Large intestine (tissue), 3 donors: ENCODE measurements around the gene EIF4E. TPM values are rescaled to one million over a fixed set of nuclear protein-coding genes. Genes with fewer than 3 reads are reported as not detected.

ENCODE experiments used
- DNase-seq, 2 donors: peaks; one replicate each; pipeline versions ENCODE4 v3.0.0 to v3.0.0-alpha.2; 2013
- H3K27ac ChIP-seq: one replicate; pipeline ENCODE4 v1.5.1; 2013; ENCODE audit warnings: low read length
- H3K27me3 ChIP-seq: 2 replicates; pipeline ENCODE4 v1.6.1; 2013; ENCODE audit warnings: low read length; ENCODE audit not compliant: control insufficient read depth, insufficient read depth
- H3K36me3 ChIP-seq: 2 replicates; pipeline ENCODE4 v1.6.1; 2013; ENCODE audit warnings: low read length; ENCODE audit not compliant: control insufficient read depth, insufficient read depth
- H3K4me1 ChIP-seq: one replicate; pipeline ENCODE4 v1.6.1; 2013; ENCODE audit warnings: low read length; ENCODE audit not compliant: control insufficient read depth, insufficient read depth
- H3K4me3 ChIP-seq: one replicate; pipeline ENCODE4 v1.5.1; 2013; ENCODE audit warnings: low read length
- H3K9me3 ChIP-seq: one replicate; pipeline ENCODE4 v1.6.1; 2013; ENCODE audit warnings: mild to moderate bottlenecking, low read depth, low read length, moderate library complexity; ENCODE audit not compliant: control insufficient read depth
- WGBS: methylation state at CpG from one replicate; pipeline ENCODE4 v1.1.5; 2013; ENCODE audit warnings: low lambda C conversion rate; ENCODE audit not compliant: insufficient coverage; 5-methylcytosine and 5-hydroxymethylcytosine counted together
- polyA plus RNA-seq: library from polyadenylated mRNA; unstranded; fragments of 120-200 nt; gene quantifications from one replicate; pipeline ENCODE4 v1.2.1, GENCODE V29; 2013

EIF4E gene
- polyA plus RNA-seq, 1 donor = 67.3 TPM

GRCh38 chr4:98908703-98909262 lies 20.1 kb downstream of the EIF4E start:
- no peaks in the 10 kb centered on the region for H3K9me3 ChIP-seq
- H3K4me1 ChIP-seq = peaks cover 4% of the 10 kb centered on the region
- no CpG with 5 or more reads among the region's 2 CpGs for WGBS

GRCh38 chr4:98908182-98908581 lies 20.8 kb downstream of the EIF4E start:
- H3K4me1 ChIP-seq = peaks cover 4% of the 10 kb centered on the region
- no peak overlapping the region for H3K4me3 ChIP-seq
- DNase-seq = no peak
- no peak overlapping the region for H3K27ac ChIP-seq
- H3K36me3 ChIP-seq = peaks cover 3% of the 10 kb centered on the region
- H3K9me3 ChIP-seq = no peaks in the 10 kb centered on the region
- no peaks in the 10 kb centered on the region for H3K27me3 ChIP-seq
- 90% methylated on average over 2 of the region's 3 CpGs for WGBS

More at GRCh38 chr4:98908703-98909262, 20.1 kb downstream of the EIF4E start:
- DNase-seq = no peak
- no peaks in the 10 kb centered on the region for H3K27me3 ChIP-seq
- no peak overlapping the region for H3K27ac ChIP-seq
- H3K4me3 ChIP-seq = no peak overlapping the region
- H3K36me3 ChIP-seq = peaks cover 3% of the 10 kb centered on the region

- Histone ChIP-seq H3K4me1 (peaks cover 4% of the 10 kb centered on the region), H3K9me3 (no peaks in the 10 kb centered on the region), H3K4me3 (no peak overlapping the region), H3K27ac (no peak overlapping the region), H3K27me3 (no peaks in the 10 kb centered on the region), H3K36me3 (peaks cover 6% of the 10 kb centered on the region)
- DNase-seq = no peak
These were observed 23.1 kb downstream of the EIF4E start for GRCh38 chr4:98905839-98906238.

- H3K36me3 ChIP-seq = peaks cover 10% of the 10 kb centered on the region
- WGBS = 88% methylated on average over 3 of the region's 3 CpGs
- peaks cover 4% of the 10 kb centered on the region for H3K4me1 ChIP-seq
- DNase-seq = no peak
- H3K27me3 ChIP-seq = no peaks in the 10 kb centered on the region
- no peak overlapping the region for H3K27ac ChIP-seq
- no peaks in the 10 kb centered on the region for H3K9me3 ChIP-seq
- H3K4me3 ChIP-seq = no peak overlapping the region
These were observed 23.6 kb downstream of the EIF4E start for GRCh38 chr4:98905297-98905696.

GRCh38 chr4:98903963-98904362 lies 25.0 kb downstream of the EIF4E start:
- no CpG with 5 or more reads among the region's 5 CpGs for WGBS
- H3K4me1 ChIP-seq = peaks cover 5% of the 10 kb centered on the region

GRCh38 chr4:98903561-98903960 lies 25.4 kb downstream of the EIF4E start:
- H3K9me3 ChIP-seq = no peaks in the 10 kb centered on the region
- H3K27ac ChIP-seq = no peak overlapping the region
- DNase-seq = no peak
- WGBS = 40% methylated on average over 1 of the region's 2 CpGs
- H3K36me3 ChIP-seq = peaks cover 10% of the 10 kb centered on the region
- H3K27me3 ChIP-seq = no peaks in the 10 kb centered on the region
- peaks cover 6% of the 10 kb centered on the region for H3K4me1 ChIP-seq
- H3K4me3 ChIP-seq = no peak overlapping the region

More at GRCh38 chr4:98903963-98904362, 25.0 kb downstream of the EIF4E start:
- H3K4me3 ChIP-seq = no peak overlapping the region
- H3K27me3 ChIP-seq = no peaks in the 10 kb centered on the region
- H3K9me3 ChIP-seq = no peaks in the 10 kb centered on the region
- H3K27ac ChIP-seq = no peak overlapping the region
- H3K36me3 ChIP-seq = peaks cover 10% of the 10 kb centered on the region
- DNase-seq = no peak

GRCh38 chr4:98899277-98899676 lies 29.7 kb downstream of the EIF4E start:
- Histone ChIP-seq H3K27me3 (no peaks in the 10 kb centered on the region), H3K9me3 (no peaks in the 10 kb centered on the region), H3K4me1 (peaks cover 2% of the 10 kb centered on the region), H3K4me3 (no peak overlapping the region), H3K27ac (peak overlapping the region; percentile 71), H3K36me3 (peaks cover 16% of the 10 kb centered on the region)
- WGBS = no CpG with 5 or more reads among the region's 1 CpG
- peak; percentile 2 to 46 for DNase-seq

GRCh38 chr4:98891478-98892337 lies 37.2 kb downstream of the EIF4E start:
- 100% methylated on average over 2 of the region's 11 CpGs for WGBS
- no peak for DNase-seq
- no peaks in the 10 kb centered on the region for H3K27me3 ChIP-seq
- peaks cover 13% of the 10 kb centered on the region for H3K36me3 ChIP-seq
- no peak overlapping the region for H3K27ac ChIP-seq
- peaks cover 3% of the 10 kb centered on the region for H3K4me1 ChIP-seq
- no peak overlapping the region for H3K4me3 ChIP-seq
- H3K9me3 ChIP-seq = no peaks in the 10 kb centered on the region

GRCh38 chr4:98890702-98891455 lies 38.1 kb downstream of the EIF4E start:
- H3K4me3 ChIP-seq = no peak overlapping the region
- DNase-seq = no peak
- H3K4me1 ChIP-seq = peaks cover 3% of the 10 kb centered on the region
- peaks cover 16% of the 10 kb centered on the region for H3K36me3 ChIP-seq
- WGBS = 100% methylated on average over 3 of the region's 6 CpGs
- H3K27me3 ChIP-seq = no peaks in the 10 kb centered on the region
- no peaks in the 10 kb centered on the region for H3K9me3 ChIP-seq
- H3K27ac ChIP-seq = no peak overlapping the region

- H3K27ac ChIP-seq = peak overlapping the region; percentile 40
- no peak overlapping the region for H3K4me3 ChIP-seq
- DNase-seq = peak; percentile 27 to 49
- WGBS = no CpG with 5 or more reads among the region's 2 CpGs
- no peaks in the 10 kb centered on the region for H3K9me3 ChIP-seq
- no peaks in the 10 kb centered on the region for H3K27me3 ChIP-seq
- peaks cover 34% of the 10 kb centered on the region for H3K36me3 ChIP-seq
- H3K4me1 ChIP-seq = peaks cover 3% of the 10 kb centered on the region
These were observed 41.8 kb downstream of the EIF4E start for GRCh38 chr4:98887145-98887544.
